K562 (cell line): ENCODE measurements around the gene AGR3. TPM values are rescaled to one million over a fixed set of nuclear protein-coding genes. Genes with fewer than 3 reads are reported as not detected.

ENCODE experiments used
- ATAC-seq: fragments of 200-7000 bp; cut with Tn5 transposase; 3 replicates; pipeline ENCODE4 v1.9.1; 2020; ENCODE audit warnings: moderate library complexity
- BruUV-seq: library from RNA; stranded (reverse); fragments of 400-500 nt; replicated peaks from 2 replicates; lab custom pipeline; 2021; lab: Mats Ljungman, UMichigan
- CTCF ChIA-PET: fragments of 300-600 bp; formaldehyde crosslinking; extraction: SDS; loops from one replicate; lab custom pipeline; 2021; ENCODE audit warnings: low intra/inter-chr PET ratio; lab: Yijun Ruan, JAX
- POLR2A ChIA-PET: fragments of 300-600, 350-650 bp; sonication (Branson Sonifier 250); formaldehyde crosslinking; extraction: SDS; loops from one replicate; lab custom pipeline; 2021; ENCODE audit warnings: antibody characterized with exemption, inconsistent platforms; lab: Yijun Ruan, JAX
- DNase-seq, 4 experiments: peaks; one replicate each; pipeline versions ENCODE4 v3.0.0 to v3.0.0-alpha.2; 2011 to 2018; ENCODE audit warnings: low spot score in 3 of 4, mixed read lengths in 3 of 4; ENCODE audit errors: extremely low read depth in 1 of 4
- FAIRE-seq: peaks from 2 replicates; lab custom pipeline; 2011; peaks lifted over from hg19 to GRCh38; lab: Jason Lieb, UNC
- H2AFZ ChIP-seq: 2 replicates; pipeline ENCODE4 v1.6.0; 2011; ENCODE audit warnings: low read depth, low read length, control low read depth, inconsistent platforms
- H3K27ac ChIP-seq: fragments of 200-600 bp; 3 replicates; pipeline ENCODE4 v1.8.0; 2011; ENCODE audit warnings: low read depth, mild to moderate bottlenecking, control low read depth, inconsistent platforms, low read length, moderate library complexity, mixed read lengths; ENCODE audit errors: extremely low read depth
- H3K27me3 ChIP-seq, 2 experiments: fragments of 300-600 bp in 1 of 2; 2 replicates in 1 of 2; 3 replicates in 1 of 2; pipeline versions ENCODE4 v1.6.0 to v1.8.0; 2011; ENCODE audit warnings: inconsistent platforms in 2 of 2, low read length in 2 of 2, mild to moderate bottlenecking in 1 of 2, mixed read lengths in 1 of 2, moderate library complexity in 1 of 2; ENCODE audit not compliant: control insufficient read depth in 2 of 2, insufficient read depth in 2 of 2
- H3K36me3 ChIP-seq: fragments of 300-600 bp; 3 replicates; pipeline ENCODE4 v1.8.0; 2011; ENCODE audit warnings: mild to moderate bottlenecking, low read length, inconsistent platforms; ENCODE audit not compliant: control insufficient read depth, insufficient read depth
- H3K4me1 ChIP-seq, 2 experiments: fragments of 200-600 bp in 1 of 2; replicated peaks in 1 of 2; 2 replicates in 1 of 2; 3 replicates in 1 of 2; pipeline versions ENCODE4 v1.5.1 to v1.8.0; 2011; ENCODE audit warnings: inconsistent platforms in 2 of 2, low read length in 2 of 2, mild to moderate bottlenecking in 1 of 2, mixed read lengths in 1 of 2, moderate library complexity in 1 of 2; ENCODE audit not compliant: control insufficient read depth in 2 of 2, insufficient read depth in 2 of 2
- H3K4me2 ChIP-seq: 2 replicates; pipeline ENCODE4 v1.6.1; 2011; ENCODE audit warnings: low read length, control low read depth, inconsistent platforms, mixed read lengths; ENCODE audit not compliant: insufficient read depth
- H3K4me3 ChIP-seq: fragments of 200-600 bp; sonication (generic), shearing (Covaris generic); 2 replicates; pipeline ENCODE4 v1.5.1; 2016; ENCODE audit warnings: control low read depth, inconsistent platforms
- H3K79me2 ChIP-seq: fragments of 200-600 bp; 3 replicates; pipeline ENCODE4 v1.8.0; 2011; ENCODE audit warnings: low read length, inconsistent platforms; ENCODE audit not compliant: control insufficient read depth, insufficient read depth
- H3K9ac ChIP-seq, 2 experiments: 2 replicates each; pipeline versions ENCODE4 v1.6.0 to v1.6.1; 2011; ENCODE audit warnings: low read depth in 2 of 2, low read length in 2 of 2, control low read depth in 1 of 2, inconsistent platforms in 1 of 2, mild to moderate bottlenecking in 1 of 2, mixed read lengths in 1 of 2; ENCODE audit not compliant: insufficient read depth in 1 of 2
- H3K9me1 ChIP-seq: one replicate; pipeline ENCODE4 v1.6.0; 2011; ENCODE audit warnings: inconsistent platforms, mild to moderate bottlenecking, low read length, moderate library complexity; ENCODE audit not compliant: control insufficient read depth, insufficient read depth
- H3K9me3 ChIP-seq: replicated peaks from 2 replicates; pipeline ENCODE4 v1.5.1; 2011; ENCODE audit warnings: low read depth, low read length, inconsistent platforms; ENCODE audit not compliant: control insufficient read depth, insufficient read depth
- H4K20me1 ChIP-seq: replicated peaks from 2 replicates; pipeline ENCODE4 v1.6.1; 2011; ENCODE audit warnings: low read length, inconsistent platforms, mixed read lengths; ENCODE audit not compliant: control insufficient read depth, insufficient read depth
- ARID1B ChIP-seq: fragments of 450-650 bp; IDR thresholded peaks from 2 replicates; pipeline ENCODE4 v1.6.1; 2016; ENCODE audit warnings: antibody characterized with exemption, mild to moderate bottlenecking, inconsistent platforms
- CREBBP ChIP-seq: IDR thresholded peaks from one replicate; pipeline ENCODE4 v1.6.1; 2012; ENCODE audit warnings: low read depth, mild to moderate bottlenecking, control low read depth, inconsistent platforms, low read length
- FOXJ2 ChIP-seq: fragments of 200-800 bp; sonication (Bioruptor generic); IDR thresholded peaks from 2 replicates; pipeline ENCODE4 v1.6.1; 2016; ENCODE audit warnings: missing genetic modification characterization, missing compliant biosample characterization
- MNT ChIP-seq, 2 experiments: fragments of 450-650 bp; conservative IDR thresholded peaks; 2 replicates each; pipeline ENCODE4 v1.6.1; 2017; ENCODE audit warnings: mild to moderate bottlenecking in 2 of 2, moderate library complexity in 2 of 2
- PML ChIP-seq: IDR thresholded peaks from 2 replicates; pipeline ENCODE4 v1.6.1; 2012; ENCODE audit warnings: low read length, inconsistent platforms
- PPARD ChIP-seq: fragments of 250-450 bp; sonication (Bioruptor Pico); IDR thresholded peaks from 2 replicates; pipeline ENCODE4 v1.8.0; 2022; ENCODE audit warnings: inconsistent platforms, mild to moderate bottlenecking, moderate library complexity
- SAFB ChIP-seq: fragments of 200-400 bp; formaldehyde crosslinking; IDR thresholded peaks from 2 replicates; pipeline ENCODE4 v1.6.1; 2017; ENCODE audit warnings: low read depth, low read length, borderline replicate concordance
- SRSF1 ChIP-seq: fragments of 200-400 bp; formaldehyde crosslinking; IDR thresholded peaks from 2 replicates; pipeline ENCODE4 v1.6.1; 2017; ENCODE audit warnings: mild to moderate bottlenecking, low read depth, low read length, moderate library complexity
- TAF15 ChIP-seq: fragments of 200-400 bp; formaldehyde crosslinking; IDR thresholded peaks from 2 replicates; pipeline ENCODE4 v1.6.1; 2017; ENCODE audit warnings: mild to moderate bottlenecking, low read depth, low read length, moderate library complexity
- TFE3 ChIP-seq: fragments of 450-650 bp; formaldehyde crosslinking; IDR thresholded peaks from 2 replicates; pipeline ENCODE4 v1.4.0; 2020; ENCODE audit warnings: mild to moderate bottlenecking, mixed read lengths
- TRIM25 ChIP-seq: fragments of 450-650 bp; IDR thresholded peaks from 2 replicates; pipeline ENCODE4 v1.7.0; 2016; ENCODE audit warnings: borderline replicate concordance
- ZNF146 ChIP-seq: IDR thresholded peaks from one replicate; pipeline ENCODE4 v1.6.1; 2018; ENCODE audit warnings: missing compliant biosample characterization; ENCODE audit not compliant: unreplicated experiment
- ZNF57 ChIP-seq: fragments of 450-650 bp; formaldehyde crosslinking; IDR thresholded peaks from 2 replicates; pipeline ENCODE4 v1.4.0; 2020; ENCODE audit warnings: mild to moderate bottlenecking, moderate library complexity
- ZNF668 ChIP-seq: fragments of 250-450 bp; sonication (Bioruptor Pico); IDR thresholded peaks from 2 replicates; pipeline ENCODE4 v1.8.0; 2022; ENCODE audit warnings: mild to moderate bottlenecking, inconsistent platforms
- WGBS: fragments of 100-300 bp; shearing (Covaris generic); methylation state at CpG from one replicate; pipeline ENCODE4 v1.1.6; 2016; ENCODE audit warnings: low coverage, mixed read lengths; ENCODE audit not compliant: insufficient coverage; ENCODE audit errors: missing lambda C conversion rate; 5-methylcytosine and 5-hydroxymethylcytosine counted together
- in situ Hi-C: fragments of 300-500 bp; cut with MboI; formaldehyde crosslinking; loops from 4 replicates; pipeline ENCODE4 v1.15.0; 2018; ENCODE audit warnings: inconsistent platforms, mixed read lengths
- intact Hi-C: fragments of 100-400 bp; cut with micrococcal nuclease; formaldehyde crosslinking; loops from 2 replicates; pipeline ENCODE4 v1.14.2; 2022
- polyA plus RNA-seq, 8 experiments: library from polyadenylated mRNA; depleted of rRNA in 4 of 8; stranded (reverse) in 5 of 8; unstranded in 3 of 8; fragments of >200 nt; fragmentation: Nextera tagmentation in 2 of 8; fragmentation: Illumina TruSeq in 1 of 8; extraction: Ambion mirVana in 2 of 8; extraction: Trizol in 1 of 8; gene quantifications; 2 replicates each; pipeline versions ENCODE4 v1.2.1 to v1.2.3, GENCODE V29; 2011 to 2014; ENCODE audit warnings: inconsistent platforms in 1 of 8, missing spikeins in 1 of 8
- total RNA-seq, 7 experiments: library from RNA; depleted of rRNA in 6 of 7; stranded (reverse); fragments of >200 nt in 6 of 7; fragmentation: Illumina TruSeq in 2 of 7; extraction: Trizol in 2 of 7; gene quantifications; 2 replicates each; pipeline versions ENCODE4 v1.2.1 to v1.2.3, GENCODE V29; 2011 to 2021; ENCODE audit warnings: low replicate concordance in 1 of 7

AGR3 gene
- total and polyA plus RNA-seq, 9 of the 15 experiments (the other 6 are each of a cell fraction or from before 2014, with no cell fraction given) = not detected

- Histone ChIP-seq H3K9me1 (no peaks in the 10 kb centered on the region), H3K9me3 (no peaks in the 10 kb centered on the region), H3K27ac (no peak overlapping the region), H3K4me1 (peaks cover 0 to 8% of the 10 kb centered on the region in 2 experiments; a peak in 1 of 5 replicates), H4K20me1 (no peaks in the 10 kb centered on the region), H3K79me2 (no peaks in the 10 kb centered on the region), H3K4me3 (no peak overlapping the region), H3K4me2 (no peak overlapping the region), H3K9ac (no peak overlapping the region), H3K36me3 (no peaks in the 10 kb centered on the region), H3K27me3 (peaks cover 11 to 13% of the 10 kb centered on the region in 2 experiments; a peak in 4 of 5 replicates), H2AFZ (no peak overlapping the region)
- POLR2A ChIA-PET = no interaction called here
- no peak for ATAC-seq
- intact Hi-C loops = no loop called here
- no TSS peak for BruUV-seq
- CTCF ChIA-PET = no interaction called here
- FAIRE-seq = no peak
- WGBS = 6% methylated on average over 2 of the region's 2 CpGs
- no peak for TF ChIP-seq TFE3
- no peak for TF ChIP-seq PML
- TF ChIP-seq TAF15 = no peak
- TF ChIP-seq ZNF146 (CRISPR knock-in tag) = no peak
- no peak for TF ChIP-seq TRIM25
- no peak for TF ChIP-seq SAFB
- no peak for TF ChIP-seq ZNF668 (CRISPR knock-in tag)
- TF ChIP-seq CREBBP = no peak
- TF ChIP-seq MNT (conservative IDR thresholded peaks at IDR 0.05) = no peak
- TF ChIP-seq ZNF57 (CRISPR knock-in tag) = no peak
- TF ChIP-seq ARID1B = no peak
- no peak for TF ChIP-seq PPARD
- no peak for TF ChIP-seq SRSF1
- no peak for TF ChIP-seq FOXJ2 (tag)
- in situ Hi-C loops = no loop called here
- no peak for DNase-seq
Observed at GRCh38 chr7:16846601-16847165, 35.1 kb downstream of the AGR3 start.
